Tibial artery (tissue), 4 donors: Measurements from ENCODE around the gene RBM19.

ENCODE experiments used
- DNase-seq, 2 donors: peaks; one replicate each; pipeline ENCODE4 v3.0.0-alpha.2; 2019
- H3K27ac ChIP-seq, 2 donors: fragments of 200-600 bp; sonication (generic) in 1 of 2; 1 replicate in 1 of 2; 2 replicates in 1 of 2; pipeline ENCODE4 v1.5.1; 2018 to 2019; ENCODE audit warnings: mild to moderate bottlenecking in 1 of 2
- H3K27me3 ChIP-seq, 2 donors: fragments of 200-600 bp; sonication (generic) in 1 of 2; one replicate each; pipeline versions ENCODE4 v1.5.1 to v1.6.0; 2016 to 2019
- H3K36me3 ChIP-seq, 3 donors: fragments of 200-600 bp; sonication (generic) in 2 of 3; one replicate each; pipeline ENCODE4 v1.5.1; 2016 to 2019; ENCODE audit warnings: mild to moderate bottlenecking in 2 of 3
- H3K4me1 ChIP-seq, 4 donors: fragments of 200-600 bp; sonication (generic) in 2 of 4; 1 replicate in 3 of 4; 2 replicates in 1 of 4; pipeline ENCODE4 v1.5.1; 2016 to 2019
- H3K4me3 ChIP-seq, 2 donors: fragments of 200-600 bp; sonication (generic) in 1 of 2; 1 replicate in 1 of 2; 2 replicates in 1 of 2; pipeline ENCODE4 v1.5.1; 2018 to 2019; ENCODE audit warnings: mild to moderate bottlenecking in 2 of 2
- H3K9me3 ChIP-seq, 3 donors: fragments of 200-600 bp; sonication (generic) in 1 of 3; one replicate each; pipeline ENCODE4 v1.5.1; 2016 to 2019
- CTCF ChIP-seq, 2 experiments: fragments of 200-600 bp in 1 of 2; fragments of 450-650 bp in 1 of 2; IDR thresholded peaks; one replicate each; pipeline ENCODE4 v1.5.1; 2017 to 2019; ENCODE audit warnings: antibody characterized with exemption in 2 of 2, mild to moderate bottlenecking in 1 of 2, moderate library complexity in 1 of 2
- intact Hi-C: fragments of 100-400 bp; cut with DNase I; formaldehyde crosslinking; loops from one replicate; pipeline ENCODE4 v1.15.0; 2023; ENCODE audit warnings: low total_unique reads

RBM19 gene

GRCh38 chr12:113831476-113831875 lies 134.6 kb downstream of the RBM19 start:
- no peak for TF ChIP-seq CTCF (IDR thresholded peaks at IDR 0.05)
- Histone ChIP-seq H3K9me3 (no peaks in the 10 kb centered on the region), H3K4me1 (no peaks in the 10 kb centered on the region), H3K27me3 (no peaks in the 10 kb centered on the region), H3K4me3 (no peak overlapping the region), H3K36me3 (no peaks in the 10 kb centered on the region), H3K27ac (no peak overlapping the region)
- DNase-seq, result no peak
- intact Hi-C loops, result no loop called here

GRCh38 chr12:113831016-113831415 lies 135.1 kb downstream of the RBM19 start:
- H3K4me1 ChIP-seq, result no peaks in the 10 kb centered on the region
- no peak overlapping the region for H3K27ac ChIP-seq
- no peaks in the 10 kb centered on the region for H3K36me3 ChIP-seq
- no peaks in the 10 kb centered on the region for H3K9me3 ChIP-seq
- no peak overlapping the region for H3K4me3 ChIP-seq
- no peak for TF ChIP-seq CTCF (IDR thresholded peaks at IDR 0.05)
- intact Hi-C loops, result no loop called here
- no peak for DNase-seq
- no peaks in the 10 kb centered on the region for H3K27me3 ChIP-seq

- H3K4me1 ChIP-seq, result no peaks in the 10 kb centered on the region
- H3K27me3 ChIP-seq, result no peaks in the 10 kb centered on the region
- no peak overlapping the region for H3K4me3 ChIP-seq
- no peaks in the 10 kb centered on the region for H3K9me3 ChIP-seq
- intact Hi-C loops, result no loop called here
- H3K36me3 ChIP-seq, result peaks cover 0 to 10% (median 3%) of the 10 kb centered on the region in 3 donors
- no peak for TF ChIP-seq CTCF (IDR thresholded peaks at IDR 0.05)
- no peak overlapping the region for H3K27ac ChIP-seq
- no peak for DNase-seq
Observed at GRCh38 chr12:113829212-113829611, 136.9 kb downstream of the RBM19 start.

- intact Hi-C loops, result no loop called here
- no peak for DNase-seq
- Histone ChIP-seq H3K4me3 (no peak overlapping the region), H3K9me3 (no peaks in the 10 kb centered on the region), H3K36me3 (peaks cover 0 to 23% (median 8%) of the 10 kb centered on the region in 3 donors), H3K4me1 (no peaks in the 10 kb centered on the region), H3K27me3 (no peaks in the 10 kb centered on the region), H3K27ac (no peak overlapping the region)
- TF ChIP-seq CTCF (IDR thresholded peaks at IDR 0.05), result no peak
Observed at GRCh38 chr12:113827539-113828114, 138.5 kb downstream of the RBM19 start.

GRCh38 chr12:113826805-113827538 lies 139.2 kb downstream of the RBM19 start:
- no peak for TF ChIP-seq CTCF (IDR thresholded peaks at IDR 0.05)
- Histone ChIP-seq H3K36me3 (peaks cover 0 to 30% (median 11%) of the 10 kb centered on the region in 3 donors), H3K27me3 (no peaks in the 10 kb centered on the region), H3K4me1 (no peaks in the 10 kb centered on the region), H3K4me3 (no peak overlapping the region), H3K27ac (no peak overlapping the region), H3K9me3 (no peaks in the 10 kb centered on the region)
- no peak for DNase-seq
- intact Hi-C loops, result no loop called here
